NOMO-1 (cell line): ENCODE measurements around the gene FAM83C.

Experiments
- DNase-seq, 2 experiments: peaks; one replicate each; lab custom pipeline; 2025; ENCODE audit not compliant: unreplicated experiment in 2 of 2; lab: John Stamatoyannopoulos, UW

Gene FAM83C

DNA sequence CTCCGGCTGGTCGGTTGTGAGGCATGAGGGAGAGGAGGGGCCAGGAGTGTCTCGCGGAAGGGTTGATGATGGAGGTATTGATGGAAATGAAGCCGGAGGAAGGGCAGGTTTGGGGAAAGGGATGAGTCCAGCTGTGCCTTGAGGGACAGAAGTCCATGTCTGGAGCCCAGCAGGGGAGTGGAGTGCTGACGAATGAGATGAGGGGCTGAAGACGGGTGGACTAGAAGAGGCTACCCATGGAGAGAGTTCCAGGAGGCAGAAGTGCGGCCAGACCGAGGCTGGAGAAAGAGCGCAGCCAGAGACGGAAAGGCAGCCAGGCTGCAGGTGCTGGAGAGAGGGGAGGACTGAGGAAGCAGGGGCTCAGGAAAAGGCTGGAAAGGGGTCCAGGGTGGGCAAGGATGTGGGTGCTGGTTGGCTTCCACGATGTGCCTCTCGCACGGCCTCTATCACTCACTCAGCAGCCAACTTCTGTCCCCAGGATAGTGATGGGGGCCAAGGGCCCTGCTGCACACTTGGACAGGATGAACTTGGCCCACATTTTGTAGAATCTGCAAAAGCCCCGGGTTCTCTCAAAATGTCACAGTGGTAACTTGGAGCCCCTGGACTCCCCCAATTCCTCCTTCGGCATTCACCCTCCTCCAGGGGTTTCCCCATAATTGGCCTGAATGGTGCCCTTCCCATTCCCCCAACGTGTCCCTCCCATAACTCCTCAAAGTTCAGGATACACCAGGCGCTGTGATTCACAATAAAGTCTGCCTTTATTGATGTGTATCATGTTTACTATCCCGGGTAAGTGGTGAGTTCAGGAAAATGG is 7.0 kb downstream of the FAM83C start:
- DNase-seq, result no peak

DNA sequence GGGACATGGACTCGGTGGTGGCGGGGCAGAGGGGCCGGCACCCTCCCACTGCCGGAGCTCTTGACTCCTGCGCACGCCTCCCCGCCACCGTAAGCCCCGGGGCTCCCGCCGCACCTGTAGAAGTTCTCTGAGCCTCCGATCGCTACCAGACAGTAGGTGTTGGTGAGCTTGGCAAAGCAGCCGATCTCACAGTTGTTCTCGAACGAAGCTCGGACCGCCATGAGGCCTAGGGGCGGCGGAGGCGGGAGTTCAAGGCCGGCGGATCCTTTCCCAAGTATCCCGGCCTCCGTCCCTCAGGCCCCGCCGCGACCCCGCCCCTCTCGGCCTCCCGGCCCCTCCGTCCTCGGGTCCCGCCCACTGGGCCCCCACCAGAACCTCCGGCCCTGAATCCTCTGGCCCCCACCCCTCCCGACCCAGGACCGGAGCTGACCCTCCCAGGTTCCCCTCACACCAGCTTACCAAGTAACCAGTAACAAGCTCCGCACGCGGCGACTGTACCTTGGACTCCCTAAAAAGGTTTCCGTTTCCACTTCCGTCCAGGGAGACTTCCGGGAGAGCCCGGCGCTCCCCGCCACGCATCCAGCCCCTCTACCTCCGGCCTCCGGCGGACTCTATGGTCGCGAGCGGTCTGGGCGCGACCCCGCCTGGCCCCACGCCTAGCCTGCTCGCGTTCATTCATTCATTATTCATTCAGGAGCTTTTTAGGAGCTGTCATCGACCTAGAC is 7.8 kb downstream of the FAM83C start, which contains the start of gene EIF6:
EIF6 (minus strand) TSS at position 506 of the 725 bp plus-strand sequence; CDS start at position 221, 285 bp downstream.
- peak; percentile 73 to 75 for DNase-seq

DNA sequence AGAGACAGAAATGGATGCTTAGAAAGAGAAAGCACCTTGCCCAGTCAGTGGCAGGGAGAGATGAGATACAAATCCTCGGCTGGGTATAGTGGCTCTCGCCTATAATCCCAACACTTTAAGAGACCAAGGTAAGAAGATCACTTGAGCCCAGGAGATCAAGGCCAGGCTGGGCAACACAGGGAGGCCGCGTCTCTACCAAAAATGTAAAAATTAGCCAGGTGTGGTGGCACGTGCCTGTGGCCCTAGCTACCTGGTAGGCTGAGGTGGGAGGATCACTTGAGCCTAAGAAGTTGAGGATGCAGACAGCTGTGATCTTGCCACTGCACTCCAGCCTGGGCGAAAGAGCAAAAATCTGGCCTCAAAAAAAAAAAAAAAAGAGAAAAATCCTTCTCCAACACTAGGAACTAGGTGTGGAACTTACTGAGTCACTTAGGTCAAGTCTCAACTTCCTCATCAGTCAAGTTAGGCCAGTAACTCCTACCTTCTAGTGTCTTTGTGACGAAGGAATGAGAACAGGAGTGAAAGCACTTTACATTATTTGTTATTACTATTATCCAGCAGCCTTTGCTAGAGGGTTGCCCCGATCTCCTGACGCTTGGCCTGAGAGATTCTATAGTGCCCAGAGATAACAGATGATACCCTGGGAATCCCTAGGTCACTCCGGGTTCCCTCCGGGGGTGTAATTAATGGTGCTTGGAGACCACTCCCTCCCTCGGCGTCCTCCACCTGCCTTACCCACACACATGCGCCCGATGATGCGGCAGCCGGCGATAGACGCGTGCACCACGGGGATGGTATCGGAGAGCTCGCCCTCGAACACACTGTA is 8.6 kb downstream of the FAM83C start:
- peak in 1 of 2 experiments; percentile 48 for DNase-seq

DNA sequence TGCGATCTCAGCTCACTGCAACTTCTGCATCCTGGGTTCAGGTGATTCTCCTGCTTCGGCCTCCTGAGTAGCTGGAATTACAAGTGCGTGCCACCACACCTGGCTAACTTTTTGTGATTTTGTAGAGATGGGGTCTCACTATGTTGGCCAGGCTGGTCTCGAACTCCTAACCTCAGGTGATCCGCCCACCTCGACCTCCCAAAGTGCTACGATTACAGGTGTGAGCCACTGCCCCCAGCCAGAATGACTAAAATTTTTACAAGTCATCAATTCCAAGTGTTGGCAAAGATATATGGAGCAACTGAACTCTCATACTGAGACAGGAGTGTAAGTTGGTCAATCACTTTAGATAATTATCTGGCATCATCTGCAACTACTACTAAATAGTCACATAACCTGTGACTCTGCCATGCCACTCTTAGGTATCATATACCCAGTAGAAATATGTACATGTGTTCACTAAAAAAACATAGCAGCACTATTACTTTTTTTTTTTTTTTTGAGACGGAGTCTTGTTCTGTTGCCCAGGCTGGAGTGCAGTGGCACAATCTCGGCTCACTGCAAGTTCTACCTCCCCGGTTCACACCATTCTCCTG is 10.6 kb downstream of the FAM83C start:
- DNase-seq, result no peak

DNA sequence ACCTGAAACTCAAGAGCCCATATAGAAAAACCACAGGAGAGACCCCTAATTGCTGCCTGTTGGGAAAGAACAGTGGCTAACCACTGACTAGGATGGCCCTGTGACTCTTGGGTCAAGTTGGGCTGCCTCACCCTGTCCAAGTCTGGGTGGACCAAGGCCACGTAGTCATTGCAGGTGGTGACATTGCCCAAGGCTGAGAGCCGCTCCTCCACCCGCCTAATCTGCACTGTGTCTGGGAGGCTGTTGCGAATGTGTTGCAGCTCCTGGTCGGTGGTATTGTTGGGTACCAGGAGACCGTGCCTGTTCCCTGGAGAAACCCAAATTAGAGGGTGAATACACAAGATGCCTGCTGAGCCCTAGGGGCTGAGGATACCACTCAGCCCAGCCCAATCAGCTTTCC is 11.7 kb downstream of the FAM83C start:
- DNase-seq, result no peak

DNA sequence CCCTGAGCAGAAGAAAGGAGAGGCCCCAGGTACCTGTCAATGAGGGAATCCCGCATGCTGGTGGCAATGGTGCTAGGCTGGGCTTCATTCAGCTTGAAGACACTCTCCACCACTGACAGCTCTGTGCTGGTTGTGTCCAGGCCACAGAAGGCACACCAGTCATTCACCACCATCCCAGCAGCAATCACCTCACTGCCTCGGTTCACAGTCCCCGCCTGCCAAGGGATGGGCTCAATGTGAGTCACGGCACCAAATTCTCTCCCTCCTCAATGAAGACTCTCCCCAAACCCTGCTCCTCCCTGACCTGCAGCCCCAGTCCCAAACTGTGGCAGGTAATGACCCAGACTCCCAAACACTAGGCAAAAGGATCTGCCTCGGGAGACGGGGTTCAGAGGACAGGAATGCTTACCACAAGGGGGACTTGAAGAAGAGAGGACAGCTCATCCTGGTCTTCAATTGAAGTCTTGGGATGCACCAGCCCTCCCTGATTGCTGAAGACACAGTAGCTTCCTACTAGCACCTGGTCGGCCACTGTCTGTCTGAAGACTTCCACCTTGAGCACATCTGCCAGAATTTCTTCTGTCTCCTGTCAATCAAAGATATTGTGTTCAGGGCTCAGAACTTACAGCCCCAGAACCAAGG is 12.6 kb downstream of the FAM83C start:
- DNase-seq, result no peak

DNA sequence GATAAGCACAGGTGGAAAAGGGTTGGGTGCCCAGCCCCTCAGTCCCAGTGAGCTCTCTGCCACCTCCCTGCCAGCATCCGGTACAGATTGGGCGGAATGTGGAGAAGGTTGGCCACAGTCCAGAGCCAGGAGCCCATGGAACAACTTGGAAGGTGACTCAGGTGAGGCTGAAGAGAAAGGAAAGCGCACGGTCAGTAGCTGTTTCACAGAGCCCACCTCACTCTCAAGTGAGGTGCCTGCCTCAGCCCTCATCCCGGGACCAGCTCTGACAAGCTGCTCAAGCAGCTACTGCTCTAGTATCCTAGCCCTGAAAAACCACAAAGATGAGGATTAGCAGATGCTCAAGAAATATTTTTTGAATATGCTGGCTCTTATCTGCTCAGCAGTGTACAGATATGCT is 13.2 kb downstream of the FAM83C start:
- DNase-seq, result no peak

DNA sequence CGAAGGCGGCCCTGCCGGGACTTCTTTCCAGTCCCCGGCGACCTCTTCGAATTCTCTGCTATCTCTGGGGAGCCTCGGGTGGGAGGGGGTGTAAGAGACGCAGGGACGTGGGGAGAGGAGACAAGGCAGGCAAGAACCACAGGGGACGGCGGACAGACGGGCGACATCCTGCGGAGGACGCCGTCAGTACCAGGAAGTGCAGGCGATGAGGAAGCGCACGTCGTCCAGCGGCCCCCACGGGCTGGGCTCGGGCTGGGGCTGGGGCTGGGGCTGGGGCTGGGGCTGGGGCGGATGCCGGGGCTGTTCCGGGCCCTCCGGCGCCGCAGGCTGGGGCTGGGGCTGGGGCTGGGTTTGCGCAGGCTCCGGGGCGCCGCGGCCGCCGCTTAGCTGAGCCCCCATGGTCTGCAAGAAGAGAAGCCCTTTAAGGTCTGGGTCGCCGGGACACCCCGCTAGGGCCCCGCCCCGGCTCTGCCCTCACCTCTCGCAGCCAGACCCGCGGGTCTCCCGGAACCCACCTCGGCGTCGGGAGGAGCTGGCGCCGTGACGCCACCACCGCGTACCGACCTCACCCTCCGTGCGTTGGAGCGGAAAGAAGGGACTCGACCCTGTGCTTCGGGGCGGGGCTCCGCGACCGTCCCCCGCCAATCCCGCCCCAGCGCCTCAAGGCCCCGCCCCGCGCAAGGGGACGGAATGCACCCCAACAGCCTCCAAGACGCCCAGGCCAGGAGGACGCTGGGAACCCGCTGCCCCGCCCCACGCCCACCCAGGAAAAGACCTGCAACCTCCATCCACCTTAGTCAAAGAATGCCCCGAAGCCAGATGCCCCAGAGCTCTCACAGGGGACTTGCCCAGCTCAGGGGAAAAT is 14.5 kb downstream of the FAM83C start, which contains the start of gene MMP24OS:
MMP24OS (minus strand) TSS at position 592 of the 865 bp plus-strand sequence; CDS start at position 399, 193 bp downstream.
- peak; percentile 78 to 83 for DNase-seq

DNA sequence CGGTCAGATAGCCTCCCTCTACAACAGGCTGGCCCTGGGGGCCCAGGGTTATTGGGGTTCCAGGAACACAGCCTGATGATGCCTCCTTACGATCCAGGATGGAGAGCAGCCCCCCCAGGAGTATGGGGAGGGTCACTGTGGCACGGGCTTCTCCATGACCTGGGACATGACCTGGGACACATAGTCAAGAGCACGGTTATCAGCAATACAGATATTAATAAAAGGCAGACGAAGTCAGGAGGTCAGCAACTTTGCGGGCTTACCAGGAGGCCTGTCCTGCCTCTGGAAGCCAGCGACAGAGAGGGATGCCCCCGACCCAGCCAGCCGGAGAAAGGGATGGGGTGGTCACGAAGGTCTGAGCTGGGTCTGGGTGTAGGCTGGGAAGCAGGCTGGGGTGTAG is 15.1 kb downstream of the FAM83C start:
- DNase-seq, result no peak

DNA sequence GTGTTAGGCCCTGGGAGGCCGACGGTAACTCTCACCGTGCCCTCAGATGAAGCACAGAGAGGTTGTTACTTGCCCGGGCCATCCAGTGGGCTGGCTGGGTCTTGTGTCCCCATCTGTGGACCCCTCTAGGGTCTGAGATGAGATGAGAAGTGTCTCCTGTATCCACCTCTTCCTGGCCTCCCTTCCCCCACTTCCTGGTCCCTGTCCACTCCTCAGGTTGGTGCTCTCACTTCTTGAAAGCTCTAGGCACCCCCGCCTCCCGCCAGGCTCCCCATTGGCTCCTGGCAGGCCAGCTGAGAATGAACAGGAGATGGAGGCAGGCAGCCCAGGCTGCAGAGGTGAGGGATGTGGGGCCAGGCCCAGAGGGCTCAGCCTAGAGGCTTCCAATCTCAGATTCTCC is 15.8 kb downstream of the FAM83C start:
- DNase-seq, result no peak

DNA sequence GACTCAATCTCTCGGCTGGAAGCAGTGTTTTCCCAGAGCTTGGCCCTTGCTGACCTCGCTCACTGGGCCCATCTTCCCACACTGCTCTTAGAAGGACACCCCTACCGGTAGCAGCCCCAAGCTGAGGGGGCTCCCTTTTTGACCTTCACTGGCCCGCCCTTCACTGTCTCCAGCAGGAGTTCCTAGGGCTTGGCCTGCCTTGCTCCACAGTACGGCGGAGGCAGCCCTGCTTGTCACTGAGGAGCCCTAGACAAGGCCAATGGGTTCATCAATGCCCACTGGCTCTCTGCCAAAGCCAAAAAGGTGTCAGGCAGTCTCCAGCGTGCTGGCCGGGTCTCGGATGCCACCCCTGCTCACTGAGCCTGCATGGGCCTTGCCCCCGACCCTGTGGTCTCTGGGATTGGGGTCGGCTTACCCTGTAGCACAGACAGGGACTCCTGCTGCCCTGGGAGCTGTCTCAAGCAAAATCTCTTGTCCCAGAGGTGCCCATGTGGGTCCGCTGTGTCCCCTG is 16.4 kb downstream of the FAM83C start:
- no peak for DNase-seq

DNA sequence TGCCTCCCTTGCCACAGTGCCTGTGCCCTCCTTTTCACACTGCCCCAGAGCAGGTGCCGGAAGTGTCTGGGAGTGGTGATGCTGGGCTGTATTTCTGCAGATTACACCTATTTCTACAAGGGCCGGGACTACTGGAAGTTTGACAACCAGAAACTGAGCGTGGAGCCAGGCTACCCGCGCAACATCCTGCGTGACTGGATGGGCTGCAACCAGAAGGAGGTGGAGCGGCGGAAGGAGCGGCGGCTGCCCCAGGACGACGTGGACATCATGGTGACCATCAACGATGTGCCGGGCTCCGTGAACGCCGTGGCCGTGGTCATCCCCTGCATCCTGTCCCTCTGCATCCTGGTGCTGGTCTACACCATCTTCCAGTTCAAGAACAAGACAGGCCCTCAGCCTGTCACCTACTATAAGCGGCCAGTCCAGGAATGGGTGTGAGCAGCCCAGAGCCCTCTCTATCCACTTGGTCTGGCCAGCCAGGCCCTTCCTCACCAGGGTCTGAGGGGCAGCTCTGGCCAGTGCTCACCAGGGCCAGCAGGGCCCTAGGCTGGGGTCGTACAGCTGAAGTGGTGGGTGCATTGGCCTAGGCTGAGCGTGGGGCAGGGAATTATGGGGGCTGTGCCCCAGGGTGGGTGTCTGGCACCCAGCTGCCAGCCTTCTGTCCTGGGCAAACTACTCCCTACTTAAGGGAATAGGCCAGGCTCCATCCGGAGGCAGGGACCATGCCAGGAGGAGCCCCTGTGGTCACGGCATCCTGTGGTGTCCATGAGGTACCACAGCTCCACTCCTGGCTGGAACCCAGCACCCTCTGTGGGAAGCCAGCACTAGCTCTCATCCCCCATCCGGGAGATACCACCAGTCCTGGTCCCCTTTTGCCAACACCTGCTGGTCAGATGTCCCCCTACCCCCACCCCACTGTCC is 17.8 kb downstream of the FAM83C start:
- no peak for DNase-seq

DNA sequence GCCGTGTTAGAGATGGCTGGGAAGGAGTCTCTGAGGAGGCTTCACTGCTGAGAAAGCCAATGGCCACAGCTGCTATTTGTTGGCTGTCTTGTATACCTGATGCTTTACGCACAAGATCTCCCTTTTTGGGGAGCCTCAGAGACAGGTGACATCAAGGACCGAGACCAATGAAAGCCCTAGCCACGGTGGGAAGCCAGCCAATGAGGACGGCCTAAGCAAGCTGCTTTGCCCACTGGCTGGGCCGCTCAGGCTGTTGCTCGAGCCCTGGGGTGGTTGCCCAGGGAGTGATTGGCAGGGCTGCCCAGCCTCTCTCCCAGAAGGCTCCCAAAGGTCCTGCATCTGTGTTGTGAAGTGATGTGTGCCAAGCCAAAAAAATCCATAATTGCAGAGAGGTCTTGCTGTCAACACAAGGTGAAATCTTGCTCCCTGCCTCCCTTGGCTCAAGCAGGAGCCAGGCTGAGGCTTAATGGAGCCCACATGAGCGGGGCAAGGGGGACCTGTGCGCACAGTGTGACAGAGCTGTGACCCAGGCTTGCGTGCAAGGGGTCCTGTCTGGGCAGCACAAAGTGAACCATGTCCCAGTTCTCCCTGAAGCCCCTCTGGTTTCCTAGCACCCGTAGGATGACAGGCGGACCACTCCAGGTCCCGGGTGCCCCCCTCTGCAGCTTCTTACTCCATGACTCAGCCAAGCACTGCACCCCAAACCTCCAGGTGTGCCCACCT is 18.6 kb downstream of the FAM83C start:
- no peak for DNase-seq

DNA sequence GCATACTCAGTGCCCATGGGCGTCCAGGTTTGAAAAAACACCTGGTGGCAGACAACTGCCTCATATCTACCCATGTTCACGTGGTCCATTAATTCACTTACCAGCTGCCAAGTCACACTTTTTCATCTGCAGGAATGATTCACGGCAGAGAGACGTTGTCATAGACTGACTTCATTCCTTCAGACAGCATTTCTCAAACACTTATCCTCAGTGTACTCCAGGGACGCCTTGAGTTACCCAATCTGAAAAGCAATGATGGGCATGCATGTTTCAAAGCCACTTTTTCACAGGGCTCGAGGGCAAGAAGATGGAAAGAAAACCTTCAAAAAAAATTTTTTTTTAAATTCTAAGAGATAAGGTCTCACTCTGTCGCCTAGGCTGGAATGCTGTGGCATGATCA is 20.3 kb downstream of the FAM83C start:
- DNase-seq, result no peak

DNA sequence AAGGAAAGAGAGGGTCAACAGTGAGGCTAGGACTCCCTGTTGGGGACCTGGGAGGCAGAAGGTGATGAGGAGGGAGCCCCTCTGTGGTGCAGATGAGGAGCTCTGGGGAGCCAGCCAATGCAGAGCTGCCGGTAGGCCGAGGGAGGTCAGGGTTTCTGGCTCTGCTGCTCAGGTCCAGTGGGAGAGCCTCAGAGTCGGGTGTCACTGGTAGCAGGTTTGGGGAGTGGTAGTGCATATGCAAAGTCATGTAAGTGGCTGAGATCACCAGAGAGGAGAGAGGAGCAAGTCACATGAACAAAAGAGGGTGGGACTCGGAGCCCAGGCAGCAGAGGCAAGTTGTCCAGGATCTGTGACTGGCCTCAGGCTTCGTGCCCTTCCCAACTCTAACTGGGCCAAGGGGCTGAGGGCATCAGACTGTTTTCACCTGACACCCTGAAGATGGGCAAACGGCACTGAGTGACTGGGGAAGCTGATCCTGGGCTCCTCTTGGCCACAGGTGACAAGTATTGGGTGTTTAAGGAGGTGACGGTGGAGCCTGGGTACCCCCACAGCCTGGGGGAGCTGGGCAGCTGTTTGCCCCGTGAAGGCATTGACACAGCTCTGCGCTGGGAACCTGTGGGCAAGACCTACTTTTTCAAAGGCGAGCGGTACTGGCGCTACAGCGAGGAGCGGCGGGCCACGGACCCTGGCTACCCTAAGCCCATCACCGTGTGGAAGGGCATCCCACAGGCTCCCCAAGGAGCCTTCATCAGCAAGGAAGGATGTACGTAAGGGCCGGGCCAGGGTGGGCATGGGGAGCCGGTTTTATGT is 20.9 kb downstream of the FAM83C start:
- DNase-seq, result no peak
